Uterus (tissue), 2 donors: ENCODE data around the gene AIMP1.

ENCODE experiments used
- CTCF ChIP-seq, 4 experiments: fragments of 200-600 bp in 2 of 4; fragments of 450-650 bp in 2 of 4; sonication (generic) in 2 of 4; IDR thresholded peaks; one replicate each; pipeline ENCODE4 v1.5.1; 2016 to 2019; ENCODE audit warnings: antibody characterized with exemption in 4 of 4, mild to moderate bottlenecking in 2 of 4, moderate library complexity in 1 of 4
- POLR2A ChIP-seq, 2 donors: fragments of 450-650 bp; IDR thresholded peaks; one replicate each; pipeline ENCODE4 v1.6.1; 2016; ENCODE audit warnings: antibody characterized with exemption in 2 of 2, mild to moderate bottlenecking in 1 of 2, moderate library complexity in 1 of 2

- TF ChIP-seq CTCF (IDR thresholded peaks at IDR 0.05) (no peak), POLR2A (IDR thresholded peaks at IDR 0.05) (no peak)
Measured at GRCh38 chr4:106373026-106373425, 56.7 kb downstream of the AIMP1 start.
